WERI-Rb-1 (cell line): ENCODE data around the gene ANO3.
"Not testable (repeated sequence)": the region's sequence is repeated elsewhere in the genome, so short reads cannot be mapped to it uniquely, and the experiment has no call there.

Source experiments
- DNase-seq: peaks from one replicate; pipeline ENCODE4 v3.0.0-alpha.2; 2020
- H3K27ac ChIP-seq: fragments of 250-450 bp; sonication (Bioruptor Pico); 2 replicates; pipeline ENCODE4 v1.5.1; 2020; ENCODE audit warnings: mild to moderate bottlenecking, moderate library complexity
- H3K27me3 ChIP-seq: fragments of 250-450 bp; sonication (Bioruptor Pico); 2 replicates; pipeline ENCODE4 v1.5.1; 2021; ENCODE audit warnings: mild to moderate bottlenecking, low read depth, moderate library complexity; ENCODE audit not compliant: insufficient read depth, severe bottlenecking
- H3K36me3 ChIP-seq: fragments of 250-450 bp; sonication (Bioruptor Pico); 2 replicates; pipeline ENCODE4 v1.5.1; 2020; ENCODE audit warnings: mild to moderate bottlenecking, moderate library complexity
- H3K4me3 ChIP-seq: 2 replicates; pipeline ENCODE4 v1.5.1; 2011; ENCODE audit warnings: low read depth, mild to moderate bottlenecking, control low read depth, low read length
- H3K9me3 ChIP-seq: fragments of 250-450 bp; sonication (Bioruptor Pico); 2 replicates; pipeline ENCODE4 v1.5.1; 2021; ENCODE audit warnings: mild to moderate bottlenecking, moderate library complexity; ENCODE audit not compliant: severe bottlenecking
- CTCF ChIP-seq: IDR thresholded peaks from 2 replicates; pipeline ENCODE4 v1.5.1; 2011; ENCODE audit warnings: low read depth, mild to moderate bottlenecking, control low read depth, inconsistent platforms, low read length

The ANO3 gene

GRCh38 chr11:26579683-26580082, 247.8 kb downstream of the ANO3 start:
- TF ChIP-seq CTCF, result no peak
- Histone ChIP-seq H3K27ac (no peak overlapping the region), H3K27me3 (no peaks in the 10 kb centered on the region), H3K36me3 (no peaks in the 10 kb centered on the region), H3K9me3 (no peaks in the 10 kb centered on the region), H3K4me3 (no peak overlapping the region)
- no peak for DNase-seq

- no peaks in the 10 kb centered on the region for H3K36me3 ChIP-seq
- no peak for TF ChIP-seq CTCF
Observed at GRCh38 chr11:26580929-26581328, 249.0 kb downstream of the ANO3 start.

GRCh38 chr11:26583550-26583949, 251.6 kb downstream of the ANO3 start:
- DNase-seq, result no peak
- H3K4me3 ChIP-seq, result no peak overlapping the region
- no peaks in the 10 kb centered on the region for H3K9me3 ChIP-seq
- H3K27ac ChIP-seq, result no peak overlapping the region
- no peak for TF ChIP-seq CTCF
- no peaks in the 10 kb centered on the region for H3K36me3 ChIP-seq
- no peaks in the 10 kb centered on the region for H3K27me3 ChIP-seq

More at GRCh38 chr11:26580929-26581328, 249.0 kb downstream of the ANO3 start:
- Histone ChIP-seq H3K27me3 (no peaks in the 10 kb centered on the region), H3K9me3 (no peaks in the 10 kb centered on the region), H3K4me3 (no peak overlapping the region), H3K27ac (no peak overlapping the region)
- DNase-seq, result no peak

GRCh38 chr11:26584818-26585217, 252.9 kb downstream of the ANO3 start:
- no peak overlapping the region for H3K4me3 ChIP-seq
- H3K27ac ChIP-seq, result no peak overlapping the region
- DNase-seq, result no peak
- H3K27me3 ChIP-seq, result no peaks in the 10 kb centered on the region
- no peaks in the 10 kb centered on the region for H3K36me3 ChIP-seq
- TF ChIP-seq CTCF, result no peak
- H3K9me3 ChIP-seq, result no peaks in the 10 kb centered on the region

- DNase-seq, result no peak
- no peaks in the 10 kb centered on the region for H3K27me3 ChIP-seq
- no peak overlapping the region for H3K27ac ChIP-seq
- no peak for TF ChIP-seq CTCF
- H3K4me3 ChIP-seq, result no peak overlapping the region
- H3K36me3 ChIP-seq, result no peaks in the 10 kb centered on the region
- no peaks in the 10 kb centered on the region for H3K9me3 ChIP-seq
Observed at GRCh38 chr11:26587073-26587472, 255.1 kb downstream of the ANO3 start.

GRCh38 chr11:26593691-26594090, 261.8 kb downstream of the ANO3 start:
- TF ChIP-seq CTCF, result no peak
- H3K27me3 ChIP-seq, result no peaks in the 10 kb centered on the region
- no peak overlapping the region for H3K27ac ChIP-seq
- H3K36me3 ChIP-seq, result no peaks in the 10 kb centered on the region
- H3K9me3 ChIP-seq, result no peaks in the 10 kb centered on the region
- DNase-seq, result no peak
- H3K4me3 ChIP-seq, result no peak overlapping the region

- not testable (repeated sequence) for DNase-seq, H3K27me3 ChIP-seq, H3K36me3 ChIP-seq, H3K4me3 ChIP-seq, H3K9me3 ChIP-seq, H3K27ac ChIP-seq
Observed at GRCh38 chr11:26595207-26595865, 263.4 kb downstream of the ANO3 start.

- not testable (repeated sequence) for H3K9me3 ChIP-seq, H3K36me3 ChIP-seq, H3K27me3 ChIP-seq, H3K4me3 ChIP-seq, H3K27ac ChIP-seq, DNase-seq
Observed at GRCh38 chr11:26597049-26597689, 265.2 kb downstream of the ANO3 start.
